Testis (tissue), 3 donors: ENCODE results near the gene CORO7. TPM values are rescaled to one million over a fixed set of nuclear protein-coding genes. Genes with fewer than 3 reads are reported as not detected.

Source experiments
- DNase-seq: peaks from one replicate; pipeline ENCODE4 v3.0.0-alpha.2; 2019
- H3K27ac ChIP-seq, 2 donors: fragments of 200-600 bp; sonication (generic); one replicate each; pipeline ENCODE4 v1.5.1; 2019
- H3K27me3 ChIP-seq: fragments of 200-600 bp; sonication (generic); one replicate; pipeline ENCODE4 v1.5.1; 2019
- H3K36me3 ChIP-seq: fragments of 200-600 bp; sonication (generic); one replicate; pipeline ENCODE4 v1.5.1; 2017; ENCODE audit warnings: low read depth; ENCODE audit errors: missing control alignments
- H3K4me1 ChIP-seq: fragments of 200-600 bp; sonication (generic); one replicate; pipeline ENCODE4 v1.5.1; 2019
- H3K4me3 ChIP-seq, 2 donors: fragments of 200-600 bp; sonication (generic); one replicate each; pipeline ENCODE4 v1.5.1; 2017 to 2019
- H3K9me3 ChIP-seq: fragments of 200-600 bp; sonication (generic); one replicate; pipeline ENCODE4 v1.5.1; 2017
- POLR2A ChIP-seq: fragments of 450-650 bp; IDR thresholded peaks from one replicate; pipeline ENCODE4 v1.6.1; 2017; ENCODE audit warnings: antibody characterized with exemption, mild to moderate bottlenecking, moderate library complexity
- WGBS, 2 donors: methylation state at CpG; one replicate each; pipeline ENCODE4 v1.1.5; 2018; 5-methylcytosine and 5-hydroxymethylcytosine counted together
- intact Hi-C: fragments of 100-400 bp; cut with DNase I; formaldehyde crosslinking; loops from one replicate; pipeline ENCODE4 v1.15.1; 2023; ENCODE audit warnings: low total_unique reads
- polyA plus RNA-seq: library from polyadenylated mRNA; stranded (reverse); fragments of 350-450 nt; fragmentation: Illumina TruSeq; extraction: RNeasy Lipid Tissue Mini Kit (QIAGEN cat#74804); gene quantifications from one replicate; pipeline ENCODE4 v1.2.3, GENCODE V29; 2014; ENCODE audit warnings: low read depth, low replicate concordance; ENCODE audit not compliant: insufficient read depth
- total RNA-seq, 2 donors: library from RNA; depleted of rRNA; stranded (reverse); fragments of >200 nt; gene quantifications; one replicate each; pipeline ENCODE4 v1.2.3, GENCODE V29; 2016
- TF ChIP-seq, protein P1 (sequence below), 3 experiments: fragments of 450-650 bp in 2 of 3; fragments of 200-600 bp in 1 of 3; sonication (generic) in 1 of 3; IDR thresholded peaks; one replicate each; pipeline ENCODE4 v1.5.1; 2016 to 2019; ENCODE audit warnings: antibody characterized with exemption in 3 of 3, mild to moderate bottlenecking in 2 of 3, moderate library complexity in 1 of 3

The CORO7 gene
- total and polyA plus RNA-seq, 3 donors from 2014 or later, result 71.5 to 147 (median 126) TPM

DNA sequence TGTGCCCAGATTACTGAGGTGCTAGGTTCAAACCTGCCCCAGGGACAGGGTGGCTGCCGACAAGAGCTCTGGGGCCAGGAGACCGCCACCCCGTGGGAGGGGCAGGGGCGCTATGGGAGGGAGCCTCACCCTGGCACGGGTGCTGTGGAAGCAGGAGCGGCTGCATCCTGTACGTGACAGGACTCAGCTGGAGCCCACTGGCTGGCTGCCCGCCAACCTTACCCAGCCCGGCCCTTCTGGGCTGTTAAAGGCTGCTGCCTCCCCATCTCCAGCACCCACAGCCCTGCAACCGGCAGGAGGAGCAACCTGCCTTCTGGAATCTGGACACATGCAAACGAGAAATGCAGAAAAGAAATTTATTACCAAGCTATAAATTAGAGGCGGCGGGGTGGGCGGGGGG lies 76.5 kb downstream of the CORO7 start:
- H3K9me3 ChIP-seq, result no peaks in the 10 kb centered on the region
- intact Hi-C loops, result no loop called here
- TF ChIP-seq, protein P1, sequence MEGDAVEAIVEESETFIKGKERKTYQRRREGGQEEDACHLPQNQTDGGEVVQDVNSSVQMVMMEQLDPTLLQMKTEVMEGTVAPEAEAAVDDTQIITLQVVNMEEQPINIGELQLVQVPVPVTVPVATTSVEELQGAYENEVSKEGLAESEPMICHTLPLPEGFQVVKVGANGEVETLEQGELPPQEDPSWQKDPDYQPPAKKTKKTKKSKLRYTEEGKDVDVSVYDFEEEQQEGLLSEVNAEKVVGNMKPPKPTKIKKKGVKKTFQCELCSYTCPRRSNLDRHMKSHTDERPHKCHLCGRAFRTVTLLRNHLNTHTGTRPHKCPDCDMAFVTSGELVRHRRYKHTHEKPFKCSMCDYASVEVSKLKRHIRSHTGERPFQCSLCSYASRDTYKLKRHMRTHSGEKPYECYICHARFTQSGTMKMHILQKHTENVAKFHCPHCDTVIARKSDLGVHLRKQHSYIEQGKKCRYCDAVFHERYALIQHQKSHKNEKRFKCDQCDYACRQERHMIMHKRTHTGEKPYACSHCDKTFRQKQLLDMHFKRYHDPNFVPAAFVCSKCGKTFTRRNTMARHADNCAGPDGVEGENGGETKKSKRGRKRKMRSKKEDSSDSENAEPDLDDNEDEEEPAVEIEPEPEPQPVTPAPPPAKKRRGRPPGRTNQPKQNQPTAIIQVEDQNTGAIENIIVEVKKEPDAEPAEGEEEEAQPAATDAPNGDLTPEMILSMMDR (IDR thresholded peaks at IDR 0.05), result no peak
- no peak for DNase-seq
- H3K4me3 ChIP-seq, result no peak overlapping the region
- no peaks in the 10 kb centered on the region for H3K36me3 ChIP-seq
- H3K4me1 ChIP-seq, result peaks cover 9% of the 10 kb centered on the region
- no peak overlapping the region for H3K27ac ChIP-seq
- no peaks in the 10 kb centered on the region for H3K27me3 ChIP-seq
- WGBS, 2 donors, result 52 to 70% methylated on average over 10 to 14 of the region's 14 CpGs

DNA sequence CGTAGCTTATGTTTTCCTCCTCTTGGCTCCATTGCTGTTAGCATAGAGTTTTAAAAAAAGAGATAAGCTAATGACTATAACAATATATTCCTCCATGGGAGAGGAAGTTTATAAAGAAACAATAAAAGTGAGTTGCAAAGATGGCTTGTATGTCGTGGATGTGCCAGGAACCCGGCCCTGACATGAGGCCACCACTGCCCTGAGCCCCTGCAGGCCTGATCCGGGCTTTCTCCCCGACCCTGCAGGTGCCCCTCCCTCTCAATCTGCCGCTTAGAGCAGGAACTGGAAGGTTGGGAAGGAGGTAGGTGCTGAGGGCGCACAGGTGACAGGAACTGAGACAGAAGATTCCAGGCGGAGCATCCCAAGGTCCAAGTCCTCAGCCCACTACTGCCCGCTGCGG lies 76.9 kb downstream of the CORO7 start:
- no peak for DNase-seq
- H3K27ac ChIP-seq, result no peak overlapping the region
- no peaks in the 10 kb centered on the region for H3K36me3 ChIP-seq
- no peak for TF ChIP-seq POLR2A
- TF ChIP-seq, protein P1 (IDR thresholded peaks at IDR 0.05), result no peak
- peaks cover 7% of the 10 kb centered on the region for H3K4me1 ChIP-seq
- intact Hi-C loops, result no loop called here
- 71 to 76% methylated on average over 10 of the region's 10 CpGs for whole genome bisulfite sequencing, 2 donors
- H3K4me3 ChIP-seq, result no peak overlapping the region
- no peaks in the 10 kb centered on the region for H3K27me3 ChIP-seq
- H3K9me3 ChIP-seq, result no peaks in the 10 kb centered on the region

DNA sequence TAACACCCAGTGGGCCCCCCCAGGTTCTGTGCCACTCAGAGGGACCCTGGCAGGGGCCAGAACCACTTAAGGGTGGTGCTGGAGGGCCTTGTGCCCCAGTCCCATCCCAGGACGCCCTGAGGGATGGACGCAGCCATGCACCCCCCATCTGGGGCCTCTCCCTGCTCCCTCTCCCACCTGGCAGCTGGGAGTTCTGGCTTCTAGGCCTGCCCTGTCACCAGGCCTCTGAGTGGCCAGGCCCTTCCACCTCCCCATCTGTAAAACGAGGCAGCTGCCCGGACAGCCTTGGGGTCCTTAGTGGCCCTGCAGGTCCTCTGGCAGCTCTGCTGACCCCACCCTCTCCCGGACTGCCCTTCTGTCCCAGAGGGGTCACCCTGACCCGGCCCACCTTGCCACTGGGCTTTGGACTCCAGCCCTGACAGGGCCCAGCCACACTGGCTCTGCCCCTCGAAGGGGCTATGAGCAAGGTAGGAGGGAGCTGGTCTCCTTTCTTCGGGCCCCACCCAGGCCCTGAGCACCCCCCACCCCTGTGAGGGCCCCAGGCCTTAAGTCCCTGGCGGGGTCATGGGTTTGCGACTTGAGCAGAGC lies 77.6 kb downstream of the CORO7 start:
- no peak overlapping the region for H3K4me3 ChIP-seq
- 68% methylated on average over 10 of the region's 10 CpGs; no CpG with 5 or more reads in 1 of the 2 donors for WGBS, 2 donors
- no peaks in the 10 kb centered on the region for H3K9me3 ChIP-seq
- TF ChIP-seq POLR2A, result no peak
- TF ChIP-seq, protein P1 (IDR thresholded peaks at IDR 0.05), result no peak
- intact Hi-C loops, result no loop called here
- H3K27ac ChIP-seq, result peak overlapping the region in 1 of 2 donors; percentile 13
- H3K4me1 ChIP-seq, result peaks cover 7% of the 10 kb centered on the region
- DNase-seq, result no peak
- no peaks in the 10 kb centered on the region for H3K36me3 ChIP-seq
- H3K27me3 ChIP-seq, result no peaks in the 10 kb centered on the region

DNA sequence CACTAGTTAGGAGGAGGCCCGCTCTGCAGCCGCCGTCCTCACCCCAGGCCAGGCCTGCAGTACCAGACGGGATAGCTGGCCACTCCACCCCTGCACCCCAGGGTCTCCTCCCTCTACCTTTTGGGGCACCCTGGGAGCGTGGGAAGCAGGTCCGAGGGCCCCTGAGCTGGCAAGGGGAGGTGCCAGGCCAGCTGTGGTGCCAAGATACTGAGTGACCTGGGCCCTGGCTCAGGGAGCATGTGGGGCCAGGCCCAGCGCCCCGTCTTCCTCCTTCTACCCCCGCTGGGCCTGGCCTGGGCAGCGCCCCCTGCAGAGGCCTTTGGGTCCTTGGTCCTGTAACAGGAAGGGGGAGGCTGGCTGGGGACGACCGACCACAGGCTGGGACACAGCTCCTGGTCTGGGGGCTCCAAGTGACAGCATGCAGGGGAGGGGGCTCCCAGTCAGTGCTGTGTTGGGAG lies 78.2 kb downstream of the CORO7 start:
- H3K36me3 ChIP-seq, result no peaks in the 10 kb centered on the region
- H3K27ac ChIP-seq, result no peak overlapping the region
- intact Hi-C loops, result no loop called here
- no peaks in the 10 kb centered on the region for H3K27me3 ChIP-seq
- no peak overlapping the region for H3K4me3 ChIP-seq
- WGBS, 2 donors, result 81 to 87% methylated on average over 3 to 12 of the region's 12 CpGs
- TF ChIP-seq POLR2A, result no peak
- TF ChIP-seq, protein P1 (IDR thresholded peaks at IDR 0.05), result no peak
- no peaks in the 10 kb centered on the region for H3K9me3 ChIP-seq
- no peak for DNase-seq
- peaks cover 7% of the 10 kb centered on the region for H3K4me1 ChIP-seq

DNA sequence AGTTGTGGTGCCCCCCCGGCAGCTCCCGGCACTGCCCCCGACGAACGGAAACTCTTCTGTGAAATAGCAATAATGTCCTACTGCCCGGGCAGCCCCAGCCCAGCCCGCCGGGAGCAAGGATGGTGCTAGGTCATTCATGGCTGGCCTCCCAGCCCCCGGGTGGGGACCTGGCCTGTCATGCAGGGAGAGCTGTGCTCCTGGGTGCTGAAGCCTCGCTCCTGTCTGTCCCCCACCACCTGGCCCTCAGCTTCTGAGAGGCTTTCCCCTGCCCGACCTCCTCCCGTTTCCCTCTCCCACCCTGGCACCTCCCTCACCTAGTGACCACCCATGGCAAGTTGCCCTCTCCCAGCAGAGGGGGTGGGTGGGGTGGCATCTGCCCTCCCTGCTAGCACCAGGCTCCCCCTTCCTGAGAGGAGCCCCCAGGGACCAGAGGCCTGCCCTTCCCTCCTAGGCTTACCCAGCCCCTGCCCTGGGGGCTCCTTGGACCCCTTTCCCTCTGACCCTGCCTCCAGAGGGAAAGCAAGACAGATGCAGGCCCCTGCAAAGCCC lies 78.8 kb downstream of the CORO7 start:
- peaks cover 7% of the 10 kb centered on the region for H3K4me1 ChIP-seq
- no peak overlapping the region for H3K4me3 ChIP-seq
- TF ChIP-seq, protein P1 (IDR thresholded peaks at IDR 0.05), result no peak
- no peak for TF ChIP-seq POLR2A
- no peak for DNase-seq
- no peaks in the 10 kb centered on the region for H3K27me3 ChIP-seq
- intact Hi-C loops, result no loop called here
- H3K36me3 ChIP-seq, result no peaks in the 10 kb centered on the region
- WGBS, 2 donors, result 78 to 80% methylated on average over 9 to 12 of the region's 12 CpGs
- H3K27ac ChIP-seq, result no peak overlapping the region
- no peaks in the 10 kb centered on the region for H3K9me3 ChIP-seq
